HepG2 (cell line): ENCODE results near the gene CYP19A1.

ENCODE experiments used
- CC2D1A ChIP-seq: sonication (generic); formaldehyde crosslinking; IDR thresholded peaks from 2 replicates; pipeline ENCODE4 v1.8.1; 2023; ENCODE audit warnings: mild to moderate bottlenecking, missing genetic modification reagents
- CTCF ChIP-seq: sonication (generic); formaldehyde crosslinking; IDR thresholded peaks from 2 replicates; pipeline ENCODE4 v1.5.0; 2020; ENCODE audit warnings: mild to moderate bottlenecking, missing genetic modification reagents, moderate library complexity
- EP300 ChIP-seq, 3 experiments: sonication (generic) in 1 of 3; formaldehyde crosslinking in 1 of 3; IDR thresholded peaks; 2 replicates each; pipeline versions ENCODE4 v1.5.1 to v1.6.1; 2011 to 2020; ENCODE audit warnings: low read depth in 2 of 3, low read length in 2 of 3, borderline replicate concordance in 1 of 3, improper control_type of control experiment in 1 of 3, mild to moderate bottlenecking in 1 of 3, missing genetic modification reagents in 1 of 3, moderate library complexity in 1 of 3
- NFYB ChIP-seq: sonication (generic); formaldehyde crosslinking; IDR thresholded peaks from 2 replicates; pipeline ENCODE4 v1.4.0; 2020; ENCODE audit warnings: missing genetic modification reagents
- POLR2A ChIP-seq, 2 experiments: IDR thresholded peaks; 2 replicates each; pipeline ENCODE4 v1.6.1; 2011; ENCODE audit warnings: low read depth in 2 of 2, low read length in 2 of 2, mild to moderate bottlenecking in 1 of 2, moderate library complexity in 1 of 2; ENCODE audit not compliant: insufficient read depth in 1 of 2
- TP53 ChIP-seq: sonication (generic); formaldehyde crosslinking; conservative IDR thresholded peaks from 2 replicates; pipeline ENCODE4 v1.4.0; 2020; ENCODE audit warnings: missing genetic modification reagents
- ZBTB7B ChIP-seq: sonication (generic); formaldehyde crosslinking; IDR thresholded peaks from 2 replicates; pipeline ENCODE4 v1.4.0; 2020; ENCODE audit warnings: missing genetic modification reagents
- ZFP41 ChIP-seq: sonication (generic); formaldehyde crosslinking; IDR thresholded peaks from 2 replicates; pipeline ENCODE4 v1.4.0; 2020; ENCODE audit warnings: mild to moderate bottlenecking, missing genetic modification reagents, borderline replicate concordance
- ZNF484 ChIP-seq: sonication (generic); formaldehyde crosslinking; IDR thresholded peaks from 2 replicates; pipeline ENCODE4 v1.5.1; 2020; ENCODE audit warnings: mild to moderate bottlenecking, low read depth, missing genetic modification reagents, borderline replicate concordance
- ZNF546 ChIP-seq: sonication (generic); formaldehyde crosslinking; conservative IDR thresholded peaks from 2 replicates; pipeline ENCODE4 v1.8.1; 2023; ENCODE audit warnings: mild to moderate bottlenecking, missing genetic modification reagents
- ZNF574 ChIP-seq: sonication (generic); formaldehyde crosslinking; IDR thresholded peaks from 2 replicates; pipeline ENCODE4 v1.4.0; 2020; ENCODE audit warnings: missing genetic modification reagents

DNA sequence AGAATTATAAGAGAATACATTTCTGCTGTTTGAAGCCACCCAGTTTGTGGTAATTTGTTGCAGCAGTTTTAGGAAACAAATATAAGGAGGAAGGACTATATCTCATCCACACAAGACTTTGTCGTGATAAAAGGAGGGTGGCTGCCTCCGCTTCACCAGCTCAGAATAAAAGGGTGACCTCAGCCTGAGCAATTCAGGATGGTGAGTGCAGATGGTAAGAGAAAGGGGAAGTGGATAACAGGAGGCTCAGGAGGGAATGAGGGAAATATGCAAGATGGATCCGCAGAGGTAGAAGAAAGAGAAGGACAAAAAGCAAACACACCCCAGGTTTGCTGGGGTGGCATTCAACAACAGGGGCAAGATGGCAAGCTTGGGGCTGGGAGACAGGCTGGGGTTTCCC lies 135.6 kb downstream of the CYP19A1 start:
- TF ChIP-seq CC2D1A (CRISPR knock-in tag) (no peak), CTCF (no peak), ZNF546 (no peak), TP53 (CRISPR knock-in tag) (no peak), NFYB (CRISPR knock-in tag) (no peak), ZNF574 (no peak), POLR2A (IDR thresholded peaks at IDR 0.05; ENCODE audit: insufficient read depth in 1 of 2, low read depth in 2 of 2, low read length in 2 of 2) (no peak), ZNF484 (CRISPR knock-in tag) (no peak), ZBTB7B (CRISPR knock-in tag) (no peak), EP300 (IDR thresholded peaks at IDR 0.05; ENCODE audit: low read depth in 2 of 2, low read length in 2 of 2) (no peak), EP300 (CRISPR knock-in tag; IDR thresholded peaks at IDR 0.05; ENCODE audit: borderline replicate concordance) (no peak), ZFP41 (CRISPR knock-in tag) (no peak)
